ENCODE data around the gene MCHR1.

DNA sequence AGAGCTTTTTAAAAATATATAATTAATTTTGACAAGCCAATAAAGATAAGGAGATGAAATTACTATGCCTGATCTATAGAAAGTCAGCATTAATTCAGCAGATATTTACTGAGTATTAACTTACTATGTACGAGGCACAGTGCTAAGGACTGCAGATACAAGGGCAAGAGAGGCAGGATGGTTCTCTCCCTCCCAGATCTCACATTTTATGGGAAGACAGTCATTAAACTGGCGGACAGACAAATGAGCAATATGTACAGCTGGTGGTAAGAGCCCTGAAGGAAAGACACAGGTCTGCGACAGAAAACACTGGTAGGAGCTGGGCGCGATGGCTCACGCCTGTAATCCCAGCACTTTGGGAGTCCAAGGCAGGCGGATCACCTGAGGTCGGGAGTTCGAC is 36.8 kb downstream of the MCHR1 start:
- TF ChIP-seq CTCF (IDR thresholded peaks at IDR 0.05) (no peak), EZH2 (IDR thresholded peaks at IDR 0.05) (no peak), EZH2phosphoT487 (IDR thresholded peaks at IDR 0.05) (no peak)
